ENCODE results near the gene APAF1. TPM values are rescaled to one million over a fixed set of nuclear protein-coding genes. Genes with fewer than 3 reads are reported as not detected.
"Not testable (repeated sequence)": the region's sequence is repeated elsewhere in the genome, so short reads cannot be mapped to it uniquely, and the experiment has no call there.

The APAF1 gene
- total and polyA plus RNA-seq, 4 donors: 1.9 to 11.6 (median 6.6) TPM

DNA sequence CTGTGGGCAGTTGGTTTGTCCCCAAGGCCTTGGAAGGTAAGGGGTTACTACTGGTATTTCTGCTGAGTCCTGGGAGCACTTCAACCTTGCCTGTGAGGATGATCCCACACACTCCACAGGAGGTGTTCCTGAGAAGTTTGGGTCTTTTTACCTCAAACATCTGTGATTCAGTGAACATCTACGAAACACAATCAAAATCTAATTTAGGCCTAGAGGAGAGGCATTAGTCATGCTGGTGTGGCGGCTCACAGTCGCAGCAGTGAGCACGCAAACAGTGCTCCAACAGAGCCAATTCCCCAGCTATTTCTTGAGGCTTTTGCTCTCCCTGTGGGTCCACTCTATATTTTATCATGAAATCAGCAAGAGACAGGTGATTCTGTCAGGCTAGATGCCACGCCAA, 107.6 kb downstream of the APAF1 start:
- Histone ChIP-seq H3K9ac (ENCODE audit: low read depth in 1 of 2, low read length in 2 of 2) (no peak overlapping the region), H3K27ac (ENCODE audit: low read depth in 1 of 2, low read length in 2 of 2) (no peak overlapping the region), H3K4me1 (ENCODE audit: control insufficient read depth in 4 of 4, insufficient read depth in 4 of 4, low read length in 3 of 4) (no peaks in the 10 kb centered on the region), H3K27me3 (ENCODE audit: control insufficient read depth in 4 of 4, insufficient read depth in 4 of 4, low read length in 3 of 4) (no peaks in the 10 kb centered on the region), H3K9me3 (ENCODE audit: control insufficient read depth in 4 of 4, low read length in 3 of 4) (no peaks in the 10 kb centered on the region), H3K36me3 (ENCODE audit: control insufficient read depth in 4 of 4, insufficient read depth in 3 of 4, low read depth in 1 of 4, low read length in 3 of 4) (no peaks in the 10 kb centered on the region), H3K4me3 (ENCODE audit: low read depth in 1 of 3, low read length in 3 of 3) (no peak overlapping the region)
- WGBS: 88% methylated on average over 5 of the region's 5 CpGs
- DNase-seq (ENCODE audit: low spot score): no peak
- TF ChIP-seq, protein P1, sequence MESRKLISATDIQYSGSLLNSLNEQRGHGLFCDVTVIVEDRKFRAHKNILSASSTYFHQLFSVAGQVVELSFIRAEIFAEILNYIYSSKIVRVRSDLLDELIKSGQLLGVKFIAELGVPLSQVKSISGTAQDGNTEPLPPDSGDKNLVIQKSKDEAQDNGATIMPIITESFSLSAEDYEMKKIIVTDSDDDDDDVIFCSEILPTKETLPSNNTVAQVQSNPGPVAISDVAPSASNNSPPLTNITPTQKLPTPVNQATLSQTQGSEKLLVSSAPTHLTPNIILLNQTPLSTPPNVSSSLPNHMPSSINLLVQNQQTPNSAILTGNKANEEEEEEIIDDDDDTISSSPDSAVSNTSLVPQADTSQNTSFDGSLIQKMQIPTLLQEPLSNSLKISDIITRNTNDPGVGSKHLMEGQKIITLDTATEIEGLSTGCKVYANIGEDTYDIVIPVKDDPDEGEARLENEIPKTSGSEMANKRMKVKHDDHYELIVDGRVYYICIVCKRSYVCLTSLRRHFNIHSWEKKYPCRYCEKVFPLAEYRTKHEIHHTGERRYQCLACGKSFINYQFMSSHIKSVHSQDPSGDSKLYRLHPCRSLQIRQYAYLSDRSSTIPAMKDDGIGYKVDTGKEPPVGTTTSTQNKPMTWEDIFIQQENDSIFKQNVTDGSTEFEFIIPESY (IDR thresholded peaks at IDR 0.05): no peak
- TF ChIP-seq, protein P2, sequence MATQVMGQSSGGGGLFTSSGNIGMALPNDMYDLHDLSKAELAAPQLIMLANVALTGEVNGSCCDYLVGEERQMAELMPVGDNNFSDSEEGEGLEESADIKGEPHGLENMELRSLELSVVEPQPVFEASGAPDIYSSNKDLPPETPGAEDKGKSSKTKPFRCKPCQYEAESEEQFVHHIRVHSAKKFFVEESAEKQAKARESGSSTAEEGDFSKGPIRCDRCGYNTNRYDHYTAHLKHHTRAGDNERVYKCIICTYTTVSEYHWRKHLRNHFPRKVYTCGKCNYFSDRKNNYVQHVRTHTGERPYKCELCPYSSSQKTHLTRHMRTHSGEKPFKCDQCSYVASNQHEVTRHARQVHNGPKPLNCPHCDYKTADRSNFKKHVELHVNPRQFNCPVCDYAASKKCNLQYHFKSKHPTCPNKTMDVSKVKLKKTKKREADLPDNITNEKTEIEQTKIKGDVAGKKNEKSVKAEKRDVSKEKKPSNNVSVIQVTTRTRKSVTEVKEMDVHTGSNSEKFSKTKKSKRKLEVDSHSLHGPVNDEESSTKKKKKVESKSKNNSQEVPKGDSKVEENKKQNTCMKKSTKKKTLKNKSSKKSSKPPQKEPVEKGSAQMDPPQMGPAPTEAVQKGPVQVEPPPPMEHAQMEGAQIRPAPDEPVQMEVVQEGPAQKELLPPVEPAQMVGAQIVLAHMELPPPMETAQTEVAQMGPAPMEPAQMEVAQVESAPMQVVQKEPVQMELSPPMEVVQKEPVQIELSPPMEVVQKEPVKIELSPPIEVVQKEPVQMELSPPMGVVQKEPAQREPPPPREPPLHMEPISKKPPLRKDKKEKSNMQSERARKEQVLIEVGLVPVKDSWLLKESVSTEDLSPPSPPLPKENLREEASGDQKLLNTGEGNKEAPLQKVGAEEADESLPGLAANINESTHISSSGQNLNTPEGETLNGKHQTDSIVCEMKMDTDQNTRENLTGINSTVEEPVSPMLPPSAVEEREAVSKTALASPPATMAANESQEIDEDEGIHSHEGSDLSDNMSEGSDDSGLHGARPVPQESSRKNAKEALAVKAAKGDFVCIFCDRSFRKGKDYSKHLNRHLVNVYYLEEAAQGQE (IDR thresholded peaks at IDR 0.05): no peak
- TF ChIP-seq RXRA (IDR thresholded peaks at IDR 0.05) (no peak), FOXA1 (IDR thresholded peaks at IDR 0.05) (no peak), JUND (IDR thresholded peaks at IDR 0.05) (no peak)
- TF ChIP-seq, protein P3, sequence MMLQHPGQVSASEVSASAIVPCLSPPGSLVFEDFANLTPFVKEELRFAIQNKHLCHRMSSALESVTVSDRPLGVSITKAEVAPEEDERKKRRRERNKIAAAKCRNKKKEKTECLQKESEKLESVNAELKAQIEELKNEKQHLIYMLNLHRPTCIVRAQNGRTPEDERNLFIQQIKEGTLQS (IDR thresholded peaks at IDR 0.05): no peak

DNA sequence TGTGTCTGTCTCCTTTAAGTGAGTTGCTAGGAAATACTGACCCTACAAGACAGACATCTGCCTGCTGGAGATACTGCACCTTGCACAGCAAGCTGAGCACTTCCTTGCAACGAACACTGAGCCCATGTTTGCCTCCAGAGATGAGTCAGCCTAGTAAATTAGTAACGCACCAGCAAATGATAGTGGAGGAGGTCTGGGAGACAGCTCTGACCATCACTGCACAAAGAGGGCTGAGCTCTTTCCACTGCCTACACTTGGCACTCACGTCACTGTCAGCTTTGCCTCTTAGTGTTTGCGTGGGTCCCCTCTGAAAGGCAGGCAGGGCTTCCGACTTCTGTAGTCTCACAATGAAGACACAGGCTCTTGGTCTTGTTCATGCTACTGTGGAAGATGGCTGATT, 109.0 kb downstream of the APAF1 start:
- Histone ChIP-seq H3K9ac (ENCODE audit: low read depth in 1 of 2, low read length in 2 of 2) (no peak overlapping the region), H3K36me3 (ENCODE audit: control insufficient read depth in 4 of 4, insufficient read depth in 3 of 4, low read depth in 1 of 4, low read length in 3 of 4) (no peaks in the 10 kb centered on the region), H3K9me3 (ENCODE audit: control insufficient read depth in 4 of 4, low read length in 3 of 4) (no peaks in the 10 kb centered on the region), H3K27ac (ENCODE audit: low read depth in 1 of 2, low read length in 2 of 2) (no peak overlapping the region), H3K4me3 (ENCODE audit: low read depth in 1 of 3, low read length in 3 of 3) (no peak overlapping the region), H3K27me3 (ENCODE audit: control insufficient read depth in 4 of 4, insufficient read depth in 4 of 4, low read length in 3 of 4) (peaks cover 0 to 2% (median 0%) of the 10 kb centered on the region in 4 donors), H3K4me1 (ENCODE audit: control insufficient read depth in 4 of 4, insufficient read depth in 4 of 4, low read length in 3 of 4) (no peaks in the 10 kb centered on the region)
- no peak for DNase-seq (ENCODE audit: low spot score)
- 40% methylated on average over 5 of the region's 5 CpGs for WGBS
- TF ChIP-seq, protein P2 (IDR thresholded peaks at IDR 0.05): no peak
- TF ChIP-seq, protein P3 (IDR thresholded peaks at IDR 0.05): no peak
- no peak for TF ChIP-seq FOXA2 (IDR thresholded peaks at IDR 0.05)

DNA sequence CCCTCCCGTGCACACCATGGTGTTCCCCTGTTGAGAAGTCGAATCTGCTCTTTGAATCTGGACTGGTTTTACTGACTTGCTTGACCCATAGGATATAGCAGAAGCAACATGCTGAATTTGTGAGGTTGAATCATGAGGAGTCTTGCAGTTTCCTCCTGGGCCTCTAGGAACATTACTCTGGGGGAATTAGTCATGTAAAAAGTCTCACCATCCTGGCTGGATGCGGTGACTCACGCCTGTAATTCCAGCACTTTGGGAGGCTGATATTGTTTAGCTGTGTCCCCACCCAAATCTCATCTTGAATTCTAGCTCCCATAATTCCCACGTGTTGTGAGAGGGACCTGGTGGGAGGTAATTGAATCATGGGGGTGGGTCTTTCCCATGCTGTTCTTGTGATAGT, 110.8 kb downstream of the APAF1 start:
- 91% methylated on average over 5 of the region's 5 CpGs for WGBS

More for the DNA sequence above, 110.8 kb downstream of the APAF1 start:
- not testable (repeated sequence) for H3K9me3 ChIP-seq (ENCODE audit: control insufficient read depth in 4 of 4, low read length in 3 of 4); H3K36me3 ChIP-seq (ENCODE audit: control insufficient read depth in 4 of 4, insufficient read depth in 3 of 4, low read depth in 1 of 4, low read length in 3 of 4); H3K9ac ChIP-seq (ENCODE audit: low read depth in 1 of 2, low read length in 2 of 2); H3K27ac ChIP-seq (ENCODE audit: low read depth in 1 of 2, low read length in 2 of 2); DNase-seq (ENCODE audit: low spot score); H3K4me1 ChIP-seq (ENCODE audit: control insufficient read depth in 4 of 4, insufficient read depth in 4 of 4, low read length in 3 of 4); H3K27me3 ChIP-seq (ENCODE audit: control insufficient read depth in 4 of 4, insufficient read depth in 4 of 4, low read length in 3 of 4); H3K4me3 ChIP-seq (ENCODE audit: low read depth in 1 of 3, low read length in 3 of 3)

Measured in liver (tissue), 9 donors.